ENCODE results near the gene ZNF83. TPM values are rescaled to one million over a fixed set of nuclear protein-coding genes. Genes with fewer than 3 reads are reported as not detected.
"Not testable (repeated sequence)": the region's sequence is repeated elsewhere in the genome, so short reads cannot be mapped to it uniquely, and the experiment has no call there.

Gene ZNF83
- total RNA-seq, 1 experiment from 2014 or later = 36.8 TPM

DNA sequence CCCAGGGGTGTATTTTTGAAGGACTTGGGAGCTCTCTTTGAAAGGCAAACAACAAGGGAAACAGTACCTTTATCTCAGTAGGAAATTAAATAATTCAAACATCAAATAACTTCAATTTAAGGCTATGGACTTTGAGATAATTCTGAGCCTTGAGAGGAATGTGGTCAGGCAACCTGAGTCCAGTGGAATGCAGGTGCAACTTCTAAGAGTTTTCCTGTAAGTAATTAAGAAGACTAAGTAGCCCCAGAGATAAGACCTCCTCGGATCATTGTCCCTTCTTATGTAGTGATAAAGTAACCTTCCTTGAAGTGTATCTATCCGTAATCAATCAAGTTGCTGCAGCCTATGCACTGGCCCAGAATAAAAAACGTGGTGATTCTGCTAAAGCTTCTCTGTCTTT lies 38.9 kb downstream of the ZNF83 start:
- H3K4me3 ChIP-seq (ENCODE audit: low read depth, low read length) = no peak overlapping the region

DNA sequence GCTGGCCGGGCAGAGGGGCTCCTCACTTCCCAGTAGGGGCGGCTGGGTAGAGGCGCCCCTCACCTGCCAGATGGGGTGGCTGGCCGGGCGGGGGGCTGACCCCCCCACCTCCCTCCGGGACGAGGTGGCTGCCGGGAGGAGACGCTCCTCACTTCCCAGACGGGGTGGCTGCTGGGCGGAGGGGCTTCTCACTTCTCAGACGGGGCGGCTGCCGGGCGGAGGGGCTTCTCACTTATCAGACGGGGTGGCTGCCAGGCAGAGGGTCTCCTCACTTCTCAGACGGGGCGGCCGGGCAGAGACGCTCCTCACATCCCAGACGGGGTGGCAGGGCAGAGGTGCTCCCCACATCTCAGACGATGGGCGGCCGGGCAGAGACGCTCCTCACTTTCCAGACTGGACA lies 44.7 kb downstream of the ZNF83 start:
- H3K9me3 ChIP-seq = peaks cover 40% of the 10 kb centered on the region
- POLR2A ChIA-PET; H3K36me3 ChIP-seq (ENCODE audit: control insufficient read depth, insufficient read depth, low read length); H3K4me1 Mint-ChIP-seq (ENCODE audit: low read depth, unreplicated experiment); H3K4me3 ChIP-seq (ENCODE audit: low read depth, low read length); DNase-seq; CTCF ChIA-PET; BruUV-seq (replicated peaks); H3K27ac Mint-ChIP-seq (ENCODE audit: unreplicated experiment); H3K27me3 Mint-ChIP-seq (ENCODE audit: insufficient read depth, unreplicated experiment); H3K4me3 Mint-ChIP-seq (ENCODE audit: unreplicated experiment); H3K27me3 ChIP-seq (replicated peaks; ENCODE audit: control insufficient read depth, insufficient read depth, low read length); H3K4me1 ChIP-seq; intact Hi-C loops (cut with micrococcal nuclease; ENCODE audit: unreplicated experiment): not testable (repeated sequence)
- Mint-ChIP-seq H3K36me3 (ENCODE audit: insufficient read depth, unreplicated experiment) (peaks cover 60% of the 10 kb centered on the region), H3K9me3 (ENCODE audit: unreplicated experiment) (peaks cover 20% of the 10 kb centered on the region)

More for the DNA sequence above, 38.9 kb downstream of the ZNF83 start:
- Mint-ChIP-seq H3K36me3 (ENCODE audit: insufficient read depth, unreplicated experiment) (peaks cover 79% of the 10 kb centered on the region), H3K4me3 (ENCODE audit: unreplicated experiment) (peak overlapping the region; percentile 46), H3K27ac (ENCODE audit: unreplicated experiment) (peak overlapping the region; percentile 84), H3K27me3 (ENCODE audit: insufficient read depth, unreplicated experiment) (no peaks in the 10 kb centered on the region), H3K9me3 (ENCODE audit: unreplicated experiment) (peaks cover 29% of the 10 kb centered on the region), H3K4me1 (ENCODE audit: low read depth, unreplicated experiment) (peaks cover 19% of the 10 kb centered on the region)
- DNase-seq = peak; percentile 60 to 65
- peaks cover 3% of the 10 kb centered on the region for H3K36me3 ChIP-seq (ENCODE audit: control insufficient read depth, insufficient read depth, low read length)
- H3K9me3 ChIP-seq = peaks cover 51% of the 10 kb centered on the region
- intact Hi-C loops (cut with micrococcal nuclease; ENCODE audit: unreplicated experiment) = no loop called here
- no TSS peak for BruUV-seq (replicated peaks)
- peaks cover 22% of the 10 kb centered on the region for H3K4me1 ChIP-seq
- TF ChIP-seq, protein P1, sequence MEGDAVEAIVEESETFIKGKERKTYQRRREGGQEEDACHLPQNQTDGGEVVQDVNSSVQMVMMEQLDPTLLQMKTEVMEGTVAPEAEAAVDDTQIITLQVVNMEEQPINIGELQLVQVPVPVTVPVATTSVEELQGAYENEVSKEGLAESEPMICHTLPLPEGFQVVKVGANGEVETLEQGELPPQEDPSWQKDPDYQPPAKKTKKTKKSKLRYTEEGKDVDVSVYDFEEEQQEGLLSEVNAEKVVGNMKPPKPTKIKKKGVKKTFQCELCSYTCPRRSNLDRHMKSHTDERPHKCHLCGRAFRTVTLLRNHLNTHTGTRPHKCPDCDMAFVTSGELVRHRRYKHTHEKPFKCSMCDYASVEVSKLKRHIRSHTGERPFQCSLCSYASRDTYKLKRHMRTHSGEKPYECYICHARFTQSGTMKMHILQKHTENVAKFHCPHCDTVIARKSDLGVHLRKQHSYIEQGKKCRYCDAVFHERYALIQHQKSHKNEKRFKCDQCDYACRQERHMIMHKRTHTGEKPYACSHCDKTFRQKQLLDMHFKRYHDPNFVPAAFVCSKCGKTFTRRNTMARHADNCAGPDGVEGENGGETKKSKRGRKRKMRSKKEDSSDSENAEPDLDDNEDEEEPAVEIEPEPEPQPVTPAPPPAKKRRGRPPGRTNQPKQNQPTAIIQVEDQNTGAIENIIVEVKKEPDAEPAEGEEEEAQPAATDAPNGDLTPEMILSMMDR (IDR thresholded peaks at IDR 0.05; ENCODE audit: insufficient read depth in 1 of 2, low read depth in 1 of 2, low read length in 1 of 2, severe bottlenecking in 1 of 2, unreplicated experiment in 1 of 2) = no peak
- CTCF ChIA-PET = no interaction called here
- H3K27me3 ChIP-seq (replicated peaks; ENCODE audit: control insufficient read depth, insufficient read depth, low read length) = no peaks in the 10 kb centered on the region
- POLR2A ChIA-PET = interaction anchor here (0.6 kb wide), 1 partner anchor 10 kb away, joined by 3 read pairs; no protein-coding TSS in a partner anchor

DNA sequence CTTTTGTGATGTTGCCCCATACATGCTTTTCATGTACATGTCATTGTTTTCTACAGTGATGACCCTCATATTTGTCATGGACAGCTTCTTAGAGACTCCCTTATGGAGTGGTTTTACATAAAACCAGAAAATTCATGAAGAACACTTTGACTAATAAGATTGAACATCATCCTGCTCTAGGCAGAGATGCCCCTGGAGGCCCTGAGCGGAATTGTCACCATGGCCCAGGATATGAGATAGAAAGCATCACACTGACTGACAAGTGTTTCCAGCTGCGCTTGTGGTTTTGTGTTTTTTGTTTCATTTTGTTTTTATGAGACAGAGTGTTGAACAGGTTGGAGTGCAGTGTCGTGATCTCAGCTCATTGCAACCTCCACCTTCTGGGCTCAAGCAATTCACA lies 45.9 kb downstream of the ZNF83 start:
- peaks cover 17% of the 10 kb centered on the region for H3K9me3 Mint-ChIP-seq (ENCODE audit: unreplicated experiment)
- Histone ChIP-seq H3K36me3 (ENCODE audit: control insufficient read depth, insufficient read depth, low read length) (no peaks in the 10 kb centered on the region; the same call in 1 of the 2 replicates), H3K4me3 (ENCODE audit: low read depth, low read length) (no peak overlapping the region), H3K27me3 (replicated peaks; ENCODE audit: control insufficient read depth, insufficient read depth, low read length) (no peaks in the 10 kb centered on the region), H3K9me3 (peaks cover 28% of the 10 kb centered on the region), H3K4me1 (no peaks in the 10 kb centered on the region)
- no peak overlapping the region for H3K27ac Mint-ChIP-seq (ENCODE audit: unreplicated experiment)
- H3K27me3 Mint-ChIP-seq (ENCODE audit: insufficient read depth, unreplicated experiment) = no peaks in the 10 kb centered on the region
- BruUV-seq (replicated peaks) = no TSS peak
- peaks cover 56% of the 10 kb centered on the region for H3K36me3 Mint-ChIP-seq (ENCODE audit: insufficient read depth, unreplicated experiment)
- DNase-seq = no peak
- TF ChIP-seq, protein P1 (IDR thresholded peaks at IDR 0.05; ENCODE audit: insufficient read depth in 1 of 2, low read depth in 1 of 2, low read length in 1 of 2, severe bottlenecking in 1 of 2, unreplicated experiment in 1 of 2) = no peak
- no peak overlapping the region for H3K4me3 Mint-ChIP-seq (ENCODE audit: unreplicated experiment)
- no peaks in the 10 kb centered on the region for H3K4me1 Mint-ChIP-seq (ENCODE audit: low read depth, unreplicated experiment)
- POLR2A ChIA-PET = no interaction called here
- CTCF ChIA-PET = no interaction called here
- intact Hi-C loops (cut with micrococcal nuclease; ENCODE audit: unreplicated experiment) = no loop called here

DNA sequence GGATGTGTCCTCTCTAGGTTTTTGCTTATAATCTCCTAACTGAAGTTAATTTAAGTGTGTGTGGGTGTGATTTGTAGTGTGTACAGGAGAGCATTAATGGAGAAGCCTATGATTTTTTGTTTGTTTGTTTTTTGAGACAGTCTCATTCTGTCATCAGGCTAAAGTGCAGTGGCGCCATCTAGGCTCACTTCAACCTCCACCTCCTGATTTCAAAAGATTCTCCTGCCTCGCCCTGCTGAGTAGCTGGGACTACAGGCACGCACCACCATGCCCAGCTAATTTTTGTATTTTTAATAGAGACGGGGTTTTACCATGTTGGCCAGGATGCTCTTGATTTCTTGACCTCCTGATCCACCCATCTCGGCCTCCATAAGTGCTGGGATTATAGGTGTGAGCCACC lies 47.4 kb downstream of the ZNF83 start:
- Histone ChIP-seq H3K4me1 (no peaks in the 10 kb centered on the region), H3K27me3 (replicated peaks; ENCODE audit: control insufficient read depth, insufficient read depth, low read length) (no peaks in the 10 kb centered on the region), H3K4me3 (ENCODE audit: low read depth, low read length) (no peak overlapping the region), H3K9me3 (peaks cover 22% of the 10 kb centered on the region), H3K36me3 (ENCODE audit: control insufficient read depth, insufficient read depth, low read length) (no peaks in the 10 kb centered on the region; the same call in 1 of the 2 replicates)
- H3K4me3 Mint-ChIP-seq (ENCODE audit: unreplicated experiment) = no peak overlapping the region
- H3K27me3 Mint-ChIP-seq (ENCODE audit: insufficient read depth, unreplicated experiment) = no peaks in the 10 kb centered on the region
- DNase-seq = no peak
- no peak overlapping the region for H3K27ac Mint-ChIP-seq (ENCODE audit: unreplicated experiment)
- no TSS peak for BruUV-seq (replicated peaks)
- TF ChIP-seq, protein P1 (IDR thresholded peaks at IDR 0.05; ENCODE audit: insufficient read depth in 1 of 2, low read depth in 1 of 2, low read length in 1 of 2, severe bottlenecking in 1 of 2, unreplicated experiment in 1 of 2) = no peak
- no peaks in the 10 kb centered on the region for H3K4me1 Mint-ChIP-seq (ENCODE audit: low read depth, unreplicated experiment)
- POLR2A ChIA-PET = no interaction called here
- H3K36me3 Mint-ChIP-seq (ENCODE audit: insufficient read depth, unreplicated experiment) = peaks cover 44% of the 10 kb centered on the region
- peaks cover 1% of the 10 kb centered on the region for H3K9me3 Mint-ChIP-seq (ENCODE audit: unreplicated experiment)
- intact Hi-C loops (cut with micrococcal nuclease; ENCODE audit: unreplicated experiment) = no loop called here
- CTCF ChIA-PET = no interaction called here

Data from Caco-2 (cell line).